HK-2 (cell line): ENCODE data around the gene NCOR2.

Source experiments
- DNase-seq: peaks from one replicate; pipeline ENCODE4 v3.0.0-alpha.2; 2018; ENCODE audit not compliant: unreplicated experiment

NCOR2 gene

DNA sequence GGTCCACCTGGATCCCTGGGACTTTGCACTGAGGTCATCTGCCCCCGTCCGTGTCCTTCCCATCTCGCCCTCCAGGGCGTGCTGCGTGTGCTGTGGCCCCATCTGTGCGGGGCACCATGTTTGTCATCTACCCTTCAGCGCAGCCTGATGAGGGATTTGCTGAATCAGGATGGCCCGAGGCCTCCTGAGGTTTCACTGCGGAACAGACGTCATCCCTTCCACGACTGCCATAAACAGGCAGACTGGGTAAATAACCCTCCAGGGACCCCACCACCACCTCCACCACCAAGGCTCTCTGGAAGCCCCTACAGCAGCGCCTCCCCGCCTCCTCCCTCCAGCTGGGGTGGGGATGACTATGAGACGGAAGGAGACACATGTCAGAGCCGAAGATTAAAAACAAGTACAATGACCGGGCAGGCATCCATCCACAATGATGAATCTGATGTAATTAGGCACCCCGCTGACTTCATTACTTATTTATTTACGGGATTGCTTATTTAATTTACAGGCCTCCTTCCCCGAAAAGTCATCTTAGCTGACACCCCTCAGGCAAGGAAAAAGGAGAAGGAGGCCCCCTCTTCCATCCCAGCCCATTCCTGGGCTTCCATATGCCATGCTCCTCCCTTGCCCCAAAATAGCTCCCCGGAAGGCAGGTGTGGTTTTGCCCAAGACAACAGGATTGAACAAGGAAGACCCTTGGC, 39.4 kb downstream of the NCOR2 start:
- no peak for DNase-seq

DNA sequence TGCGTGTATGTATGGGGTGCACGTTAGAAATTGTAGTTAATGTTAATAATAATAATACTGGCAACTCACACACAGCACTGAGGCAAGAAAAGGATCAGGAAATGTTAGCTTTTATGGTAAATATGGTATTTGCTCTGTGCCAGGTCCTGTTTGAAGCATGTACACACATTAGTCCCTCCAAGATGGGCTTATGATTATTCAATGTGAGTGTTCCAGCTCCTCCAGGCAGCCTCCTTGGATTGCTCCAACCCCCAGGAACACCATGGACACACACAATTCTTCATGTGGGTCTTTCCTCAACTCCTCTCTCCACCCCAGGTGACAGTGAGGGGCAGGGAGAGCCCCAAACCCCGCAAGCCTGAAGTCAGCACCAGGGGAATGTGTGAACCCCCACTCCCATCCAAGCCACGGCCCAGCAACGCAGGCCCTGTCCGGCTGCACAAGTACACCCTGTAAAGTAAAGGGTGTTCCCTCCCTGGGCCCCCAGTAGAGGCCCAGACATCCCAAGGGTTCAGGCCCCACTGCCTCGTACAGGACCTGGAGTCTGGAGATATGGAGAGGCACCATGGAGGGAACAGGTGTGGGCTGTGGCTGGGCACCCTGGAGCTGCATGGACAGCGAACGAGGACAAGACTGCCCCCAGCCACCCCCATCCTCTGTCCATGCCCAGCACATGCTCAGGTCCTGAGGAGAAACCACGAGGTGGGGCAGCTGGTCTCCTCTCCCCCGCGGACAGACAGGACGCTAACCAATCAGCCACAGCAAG, 41.3 kb downstream of the NCOR2 start:
- no peak for DNase-seq

DNA sequence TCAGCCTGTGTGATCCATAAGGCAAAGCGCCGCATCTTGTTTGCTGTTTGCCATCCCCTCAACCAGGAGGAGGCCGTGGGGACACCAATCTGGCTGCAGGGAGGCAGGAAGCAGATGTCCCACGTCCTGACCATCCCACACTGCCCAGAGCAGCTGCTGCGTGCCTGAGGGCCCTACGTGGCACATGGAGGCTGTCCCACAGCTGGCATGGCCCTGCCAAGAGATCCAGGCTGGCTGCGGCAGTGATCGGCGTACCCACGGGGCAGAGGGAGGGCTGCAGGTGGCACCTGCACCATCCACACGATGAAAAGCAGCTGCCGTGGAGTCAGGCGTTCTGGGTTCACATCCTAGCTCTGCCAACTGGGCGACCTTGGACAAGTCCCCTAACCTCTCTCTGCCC, 42.0 kb downstream of the NCOR2 start:
- DNase-seq, result no peak

DNA sequence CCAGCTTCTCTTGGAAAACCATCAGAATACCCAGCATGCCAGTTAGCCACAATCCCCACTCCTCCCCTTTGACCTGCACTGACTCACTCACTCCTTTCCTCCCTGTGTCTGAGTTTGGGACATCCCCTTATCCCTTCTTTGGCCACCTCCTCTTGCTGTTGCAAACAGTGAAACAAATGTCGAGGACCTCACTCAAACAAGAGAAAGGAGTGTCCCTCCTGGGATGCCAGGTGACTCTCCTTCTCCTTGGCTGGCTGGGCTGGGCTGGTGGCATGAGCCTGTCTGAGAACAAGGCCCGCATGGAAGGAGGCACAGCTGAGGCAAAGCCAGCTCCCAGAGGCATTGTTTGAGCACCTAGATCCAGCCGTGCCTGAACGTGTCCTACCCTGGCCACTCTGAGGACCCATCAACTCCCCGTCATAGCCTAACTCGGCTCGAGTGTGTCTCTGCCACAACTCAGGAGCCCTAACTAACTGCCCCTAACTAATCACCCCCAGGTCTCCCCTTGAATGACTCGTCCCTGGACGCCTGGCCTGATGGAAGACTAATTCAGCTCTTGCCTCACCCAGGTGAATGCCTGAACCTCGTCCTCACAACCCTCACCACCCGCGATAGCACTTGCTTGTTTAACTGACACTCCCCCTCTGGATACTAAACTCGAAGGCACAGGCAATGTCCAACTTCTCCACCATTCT, 43.0 kb downstream of the NCOR2 start:
- DNase-seq, result no peak

DNA sequence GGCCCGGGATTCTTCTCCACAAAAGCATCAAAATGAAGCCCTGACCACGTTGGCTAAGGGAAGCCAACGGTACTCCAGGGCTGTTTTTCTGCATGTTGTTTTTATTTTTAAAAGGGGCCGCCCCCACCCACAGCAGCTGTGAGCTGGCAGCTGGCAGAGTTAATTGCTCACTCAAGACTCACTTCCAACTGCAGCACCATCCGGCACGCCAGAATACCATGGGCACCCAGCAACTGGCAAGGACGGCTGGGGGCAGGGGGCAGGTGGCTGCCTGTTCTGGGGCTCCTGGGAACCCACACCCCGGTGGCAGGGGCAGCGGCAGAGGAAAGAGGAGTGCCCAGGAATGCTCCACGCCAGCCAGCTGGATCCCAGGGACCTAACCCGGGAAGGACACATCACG, 44.3 kb downstream of the NCOR2 start:
- DNase-seq, result no peak

DNA sequence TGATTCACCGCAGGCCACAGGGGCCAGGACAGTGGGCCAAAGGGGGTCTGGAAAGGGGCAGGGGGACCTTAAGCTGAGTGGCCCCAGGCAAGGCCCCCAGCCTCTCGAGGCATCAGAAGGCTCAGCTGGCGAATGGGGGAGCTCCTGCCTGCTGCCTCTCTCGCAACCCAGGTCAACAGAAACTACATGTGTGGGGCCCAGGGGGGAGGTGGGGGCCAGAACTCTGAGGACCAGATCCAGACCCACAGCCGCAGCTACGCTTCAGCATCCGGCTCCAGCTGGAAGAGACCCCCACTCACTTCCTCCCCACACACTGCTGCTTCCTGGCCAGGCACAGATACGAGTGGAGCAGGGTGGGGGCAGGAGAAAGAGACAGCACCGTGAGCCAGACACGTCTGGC, 46.5 kb downstream of the NCOR2 start:
- DNase-seq, result no peak

DNA sequence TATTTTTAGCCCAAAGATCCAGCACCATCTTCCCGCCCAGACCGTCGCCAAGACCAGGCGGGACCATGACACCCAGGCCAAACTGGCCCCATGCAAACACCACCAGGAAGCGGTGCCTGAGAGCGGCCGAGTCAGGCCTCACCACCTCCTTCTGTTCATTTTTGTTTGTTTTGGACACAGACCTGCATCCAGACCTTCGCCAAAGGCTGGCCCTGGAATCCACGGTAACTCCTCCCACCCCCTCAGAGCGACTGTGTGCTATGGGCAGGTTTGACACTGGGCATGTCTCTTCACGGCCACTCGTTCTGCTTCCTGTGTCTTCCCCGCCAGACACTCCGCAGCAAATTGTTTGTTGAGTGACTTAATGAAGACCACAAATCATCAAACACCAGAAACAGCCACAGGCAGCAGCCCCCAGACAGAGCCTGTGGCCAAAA, 47.1 kb downstream of the NCOR2 start:
- DNase-seq, result no peak

DNA sequence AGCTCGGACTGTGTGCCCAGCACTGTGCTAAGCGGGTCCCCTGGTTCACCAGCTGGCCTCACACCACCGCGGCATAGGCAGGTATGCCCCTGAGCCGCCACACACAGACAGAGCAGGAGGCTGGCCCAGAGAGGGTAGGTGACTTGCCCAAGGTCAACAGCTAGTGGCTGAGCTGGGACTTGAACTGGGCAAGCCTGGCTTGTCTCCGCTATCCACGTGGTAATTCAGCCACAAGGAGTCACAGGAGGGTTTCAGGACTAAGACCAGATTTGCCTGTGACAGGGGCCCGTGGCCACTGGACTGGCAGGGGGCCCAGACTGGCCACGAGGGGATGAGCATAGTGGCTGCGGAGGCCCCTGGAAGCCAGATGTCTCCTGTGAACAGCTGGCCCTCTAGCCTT, 47.7 kb downstream of the NCOR2 start:
- DNase-seq, result no peak

DNA sequence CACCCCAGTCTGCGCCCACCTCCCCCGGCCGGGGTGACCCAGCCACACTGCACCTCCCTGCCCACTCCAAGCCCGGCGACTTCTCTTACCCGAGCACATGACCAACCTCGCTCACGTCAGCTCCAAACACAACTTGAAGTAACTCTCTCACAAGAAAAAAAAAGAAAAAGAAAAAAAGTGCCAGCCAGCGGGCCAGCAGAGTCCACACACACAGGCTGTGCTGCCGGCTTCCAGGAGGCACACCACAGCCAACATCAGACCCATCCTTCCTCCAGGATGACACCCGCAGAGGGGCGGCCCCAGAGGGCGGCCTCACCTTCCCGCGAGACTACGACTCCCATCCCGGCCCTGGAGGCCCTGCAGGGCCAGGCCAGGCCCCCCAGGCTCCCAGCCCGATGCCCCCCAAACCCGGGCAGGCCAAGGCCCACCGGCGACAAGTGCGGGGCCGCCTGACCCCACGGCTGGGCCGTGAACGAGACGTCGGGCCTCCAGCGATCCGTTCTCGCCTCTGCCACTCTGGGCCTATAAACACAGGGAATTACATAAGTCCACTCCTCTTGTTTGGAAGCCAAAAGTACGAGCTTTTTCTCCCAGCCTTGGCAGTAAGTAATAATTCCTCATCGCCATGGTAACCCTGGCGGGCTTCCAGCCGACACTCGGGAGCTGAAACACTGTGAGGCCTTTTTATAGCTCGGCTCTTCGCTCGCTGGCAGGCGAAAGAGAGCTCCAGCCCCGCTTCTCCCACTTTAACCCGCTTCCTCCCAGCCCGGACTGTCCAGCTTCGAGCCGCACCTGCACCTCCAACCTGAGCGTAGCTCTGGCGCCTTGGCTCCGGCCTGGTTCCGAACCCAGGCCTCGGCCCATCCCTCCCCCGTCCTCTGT, 49.1 kb downstream of the NCOR2 start:
- DNase-seq, result peak; percentile 91
